Muscle layer of duodenum (tissue), 2 donors: ENCODE results near the gene ART3.

Source experiments
- H3K27ac ChIP-seq: one replicate; pipeline ENCODE4 v1.7.0; 2013; ENCODE audit warnings: mild to moderate bottlenecking, low read length
- H3K27me3 ChIP-seq: one replicate; pipeline ENCODE4 v1.7.0; 2013; ENCODE audit warnings: low read depth, mild to moderate bottlenecking, control low read depth, low read length
- H3K36me3 ChIP-seq, 2 donors: one replicate each; pipeline ENCODE4 v1.7.0; 2013; ENCODE audit warnings: low read length in 2 of 2, control low read depth in 1 of 2, mild to moderate bottlenecking in 1 of 2; ENCODE audit not compliant: insufficient read depth in 2 of 2, control insufficient read depth in 1 of 2
- H3K4me1 ChIP-seq, 2 donors: one replicate each; pipeline ENCODE4 v1.7.0; 2013; ENCODE audit warnings: low read length in 2 of 2, mild to moderate bottlenecking in 2 of 2, control low read depth in 1 of 2, moderate library complexity in 1 of 2; ENCODE audit not compliant: insufficient read depth in 2 of 2, control insufficient read depth in 1 of 2
- H3K4me3 ChIP-seq, 2 donors: one replicate each; pipeline ENCODE4 v1.7.0; 2013; ENCODE audit warnings: low read length in 2 of 2, low read depth in 1 of 2, mild to moderate bottlenecking in 1 of 2
- H3K9me3 ChIP-seq, 2 donors: one replicate each; pipeline ENCODE4 v1.7.0; 2013; ENCODE audit warnings: low read length in 2 of 2, control low read depth in 1 of 2, mild to moderate bottlenecking in 1 of 2; ENCODE audit not compliant: control insufficient read depth in 1 of 2
- donor health status: healthy.

The ART3 gene

GRCh38 chr4:76053730-76054129 lies 20.8 kb upstream of the ART3 start:
- H3K27ac ChIP-seq: no peak overlapping the region
- H3K4me3 ChIP-seq: no peak overlapping the region
- no peaks in the 10 kb centered on the region for H3K4me1 ChIP-seq
- no peaks in the 10 kb centered on the region for H3K27me3 ChIP-seq
- no peaks in the 10 kb centered on the region for H3K9me3 ChIP-seq
- no peaks in the 10 kb centered on the region for H3K36me3 ChIP-seq

- no peaks in the 10 kb centered on the region for H3K27me3 ChIP-seq
- H3K9me3 ChIP-seq: no peaks in the 10 kb centered on the region
- no peaks in the 10 kb centered on the region for H3K36me3 ChIP-seq
- H3K4me3 ChIP-seq: no peak overlapping the region
- no peak overlapping the region for H3K27ac ChIP-seq
- H3K4me1 ChIP-seq: no peaks in the 10 kb centered on the region
Observed at GRCh38 chr4:76055016-76055415, 19.5 kb upstream of the ART3 start.

- Histone ChIP-seq H3K27ac (no peak overlapping the region), H3K4me1 (no peaks in the 10 kb centered on the region), H3K36me3 (no peaks in the 10 kb centered on the region), H3K4me3 (no peak overlapping the region), H3K9me3 (no peaks in the 10 kb centered on the region), H3K27me3 (no peaks in the 10 kb centered on the region)
Observed at GRCh38 chr4:76055421-76055820, 19.1 kb upstream of the ART3 start.

GRCh38 chr4:76058302-76058701 lies 16.2 kb upstream of the ART3 start:
- Histone ChIP-seq H3K4me3 (no peak overlapping the region), H3K36me3 (no peaks in the 10 kb centered on the region), H3K9me3 (no peaks in the 10 kb centered on the region)

GRCh38 chr4:76058888-76059426 lies 15.6 kb upstream of the ART3 start:
- Histone ChIP-seq H3K9me3 (no peaks in the 10 kb centered on the region), H3K4me1 (no peaks in the 10 kb centered on the region), H3K4me3 (no peak overlapping the region), H3K27ac (no peak overlapping the region), H3K27me3 (no peaks in the 10 kb centered on the region), H3K36me3 (no peaks in the 10 kb centered on the region)

More at GRCh38 chr4:76058302-76058701, 16.2 kb upstream of the ART3 start:
- no peaks in the 10 kb centered on the region for H3K4me1 ChIP-seq
- no peaks in the 10 kb centered on the region for H3K27me3 ChIP-seq
- H3K27ac ChIP-seq: no peak overlapping the region

GRCh38 chr4:76059750-76060149 lies 14.8 kb upstream of the ART3 start:
- Histone ChIP-seq H3K36me3 (no peaks in the 10 kb centered on the region), H3K4me1 (no peaks in the 10 kb centered on the region), H3K27ac (no peak overlapping the region), H3K4me3 (no peak overlapping the region), H3K27me3 (no peaks in the 10 kb centered on the region), H3K9me3 (no peaks in the 10 kb centered on the region)

GRCh38 chr4:76060506-76060905 lies 14.0 kb upstream of the ART3 start:
- H3K36me3 ChIP-seq: no peaks in the 10 kb centered on the region
- H3K9me3 ChIP-seq: no peaks in the 10 kb centered on the region
- H3K4me1 ChIP-seq: no peaks in the 10 kb centered on the region
- no peaks in the 10 kb centered on the region for H3K27me3 ChIP-seq
- no peak overlapping the region for H3K4me3 ChIP-seq
- H3K27ac ChIP-seq: no peak overlapping the region

GRCh38 chr4:76061421-76061820 lies 13.1 kb upstream of the ART3 start:
- H3K9me3 ChIP-seq: no peaks in the 10 kb centered on the region
- H3K27me3 ChIP-seq: no peaks in the 10 kb centered on the region
- no peak overlapping the region for H3K27ac ChIP-seq
- no peak overlapping the region for H3K4me3 ChIP-seq
- H3K4me1 ChIP-seq: no peaks in the 10 kb centered on the region
- H3K36me3 ChIP-seq: no peaks in the 10 kb centered on the region

GRCh38 chr4:76061982-76062381 lies 12.5 kb upstream of the ART3 start:
- Histone ChIP-seq H3K4me1 (no peaks in the 10 kb centered on the region), H3K4me3 (no peak overlapping the region), H3K9me3 (no peaks in the 10 kb centered on the region), H3K27me3 (no peaks in the 10 kb centered on the region), H3K27ac (no peak overlapping the region), H3K36me3 (no peaks in the 10 kb centered on the region)

GRCh38 chr4:76066546-76066945 lies 8.0 kb upstream of the ART3 start:
- Histone ChIP-seq H3K9me3 (no peaks in the 10 kb centered on the region), H3K27me3 (no peaks in the 10 kb centered on the region), H3K4me3 (no peak overlapping the region), H3K27ac (no peak overlapping the region), H3K36me3 (no peaks in the 10 kb centered on the region), H3K4me1 (no peaks in the 10 kb centered on the region)

GRCh38 chr4:76067652-76068286 lies 6.7 kb upstream of the ART3 start:
- Histone ChIP-seq H3K36me3 (no peaks in the 10 kb centered on the region), H3K9me3 (no peaks in the 10 kb centered on the region), H3K4me1 (no peaks in the 10 kb centered on the region), H3K4me3 (no peak overlapping the region), H3K27me3 (no peaks in the 10 kb centered on the region), H3K27ac (no peak overlapping the region)

GRCh38 chr4:76072760-76073159 lies 1.7 kb upstream of the ART3 start:
- no peaks in the 10 kb centered on the region for H3K4me1 ChIP-seq
- no peak overlapping the region for H3K4me3 ChIP-seq
- H3K27me3 ChIP-seq: no peaks in the 10 kb centered on the region
- no peak overlapping the region for H3K27ac ChIP-seq
- H3K9me3 ChIP-seq: no peaks in the 10 kb centered on the region
- no peaks in the 10 kb centered on the region for H3K36me3 ChIP-seq
